ENCODE results near the gene LRRC4C.
A peak's percentile ranks its signal among the peaks of the same experiment; 100 is the strongest.

The LRRC4C gene

GRCh38 chr11:41459465-41460401, at the start of gene LRRC4C:
Gene LRRC4C, minus strand, starts transcription at chr11:41459652.
- DNase-seq (ENCODE audit: low spot score), result no peak

DNA sequence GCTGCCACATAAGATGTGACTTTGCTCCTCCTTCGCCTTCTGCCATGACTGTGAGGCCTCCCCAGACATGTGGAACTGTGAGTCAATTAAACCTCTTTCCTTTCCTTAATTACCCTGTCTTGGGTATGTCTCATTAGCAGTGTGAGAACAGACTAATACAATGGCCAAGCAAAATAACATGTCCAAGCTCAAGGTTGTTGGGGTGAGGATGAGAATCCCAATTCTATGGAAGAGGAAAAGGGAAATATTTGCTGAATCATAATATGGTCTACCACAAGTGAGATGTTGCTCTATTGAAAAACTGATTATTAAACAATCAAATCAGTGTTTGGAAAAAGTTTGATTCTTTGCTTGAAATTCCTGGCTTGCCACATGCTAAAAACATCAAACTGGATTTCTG, 48.7 kb upstream of the LRRC4C start:
- DNase-seq (ENCODE audit: low spot score), result no peak

DNA sequence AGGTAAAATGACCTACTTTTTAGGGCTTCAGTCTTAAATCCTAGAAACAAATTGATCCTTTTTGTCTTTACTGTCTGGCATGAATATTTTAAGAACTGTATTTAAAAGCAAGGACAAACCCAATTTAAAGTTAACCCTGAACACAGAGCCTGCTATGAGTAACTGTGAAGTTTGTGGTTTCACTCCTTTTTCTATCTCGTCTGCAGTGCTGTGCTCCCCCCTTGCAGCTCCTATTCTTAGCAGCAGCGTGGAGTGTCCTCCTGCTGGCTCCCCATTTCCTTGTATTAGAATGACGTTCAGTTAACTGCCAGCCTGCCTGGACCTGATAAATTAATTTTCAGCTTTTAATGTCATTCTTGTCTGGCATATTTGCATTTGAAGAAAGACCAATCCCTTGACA, 40.0 kb upstream of the LRRC4C start:
- no peak for DNase-seq (ENCODE audit: low spot score)

GRCh38 chr11:41498726-41499125, 39.3 kb upstream of the LRRC4C start:
- DNase-seq (ENCODE audit: low spot score), result no peak

GRCh38 chr11:41497974-41498373, 38.5 kb upstream of the LRRC4C start:
- no peak for DNase-seq (ENCODE audit: low spot score)

- DNase-seq (ENCODE audit: low spot score), result no peak
Measured at GRCh38 chr11:41494716-41495115, 35.3 kb upstream of the LRRC4C start.

DNA sequence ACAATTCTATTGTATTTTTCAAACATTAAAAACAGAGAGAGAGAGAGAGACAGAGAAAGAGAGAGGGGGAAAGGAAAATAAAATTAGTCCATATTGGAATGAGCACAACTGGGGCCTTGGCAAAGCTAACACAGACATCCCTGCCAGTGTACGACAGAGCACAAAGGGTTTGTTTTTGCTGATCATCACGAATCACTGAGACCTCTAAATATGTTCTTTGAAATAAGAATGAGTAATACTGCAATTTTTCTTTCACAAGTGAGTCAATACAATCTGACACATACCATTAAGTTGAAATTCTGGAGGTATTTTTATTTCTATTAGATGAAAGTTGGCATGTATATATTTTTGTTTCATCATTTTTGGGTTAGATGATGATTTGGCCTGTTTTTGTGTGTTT, 27.0 kb upstream of the LRRC4C start:
- no peak for DNase-seq (ENCODE audit: low spot score)

GRCh38 chr11:41483956-41484355, 24.5 kb upstream of the LRRC4C start:
- DNase-seq (ENCODE audit: low spot score), result no peak

DNA sequence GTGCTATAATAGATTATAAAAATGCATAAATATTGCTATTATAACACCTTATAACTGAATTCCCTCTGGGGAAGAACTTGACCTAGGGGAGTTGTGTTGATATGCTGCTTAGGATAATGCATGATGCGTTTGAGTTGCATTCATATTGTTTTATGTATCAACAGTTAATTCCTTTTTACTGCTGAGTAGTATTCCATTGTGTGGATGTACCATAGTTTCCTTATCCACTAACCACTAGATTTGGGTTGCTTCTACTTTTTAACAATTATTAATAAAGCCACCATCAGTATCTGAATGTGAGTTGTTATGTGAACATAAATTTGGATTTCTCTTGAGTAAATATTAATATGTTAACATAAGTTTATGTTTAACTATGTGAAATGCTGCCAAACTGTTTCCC, 19.7 kb upstream of the LRRC4C start:
- no peak for DNase-seq (ENCODE audit: low spot score)

DNA sequence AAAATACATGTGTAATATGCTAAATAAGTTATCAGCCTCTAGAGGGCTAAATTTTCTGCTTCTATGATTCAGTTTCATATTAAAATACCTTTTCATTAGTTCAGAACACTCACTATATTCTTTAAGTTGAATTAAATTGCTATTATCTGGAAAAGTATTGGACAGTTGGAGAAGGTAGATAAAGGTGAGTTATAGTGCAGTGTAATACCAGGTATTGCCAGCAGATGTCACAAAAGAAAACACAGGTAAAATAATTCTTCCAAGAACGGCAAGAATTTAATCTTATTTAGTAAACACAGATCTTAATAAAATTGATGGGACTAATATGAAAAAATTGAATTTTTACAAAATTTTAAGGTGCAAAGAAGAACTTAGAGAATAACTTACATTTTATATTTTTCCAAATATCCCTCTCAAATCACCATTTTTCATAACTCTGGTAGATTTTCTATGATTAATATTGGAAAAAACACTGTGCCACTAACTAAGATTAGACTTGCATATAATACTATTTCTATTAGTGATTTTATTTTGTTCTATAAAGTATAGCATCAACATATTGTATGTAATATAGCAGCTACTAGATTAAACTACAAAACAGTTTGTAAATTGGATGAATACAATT, 1.7 kb upstream of the LRRC4C start:
- peak; percentile 6 for DNase-seq (ENCODE audit: low spot score)

DNA sequence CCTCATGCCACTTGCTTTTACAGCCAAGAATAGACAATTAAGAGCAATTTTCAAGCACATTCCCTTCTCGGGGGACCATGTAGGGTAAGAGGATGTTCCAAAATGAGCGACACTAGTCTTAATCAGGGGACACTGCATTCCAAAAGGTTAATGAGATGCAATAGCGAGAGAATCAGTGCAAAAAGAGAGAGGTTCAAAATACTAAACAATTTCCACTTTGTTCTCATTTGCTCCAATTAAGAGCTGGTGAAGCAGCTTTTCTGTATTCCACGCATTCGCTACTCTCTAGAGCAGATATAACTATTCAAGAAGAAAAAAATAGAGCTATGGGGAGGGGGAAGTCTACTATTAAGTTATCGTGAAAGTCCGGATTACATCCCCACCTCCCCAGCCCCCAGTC, 811 bp downstream of the LRRC4C start:
- DNase-seq (ENCODE audit: low spot score), result no peak

GRCh38 chr11:41458154-41458553, 1.3 kb downstream of the LRRC4C start:
- no peak for DNase-seq (ENCODE audit: low spot score)

- no peak for DNase-seq (ENCODE audit: low spot score)
Measured at GRCh38 chr11:41457216-41458014, 2.0 kb downstream of the LRRC4C start.

DNA sequence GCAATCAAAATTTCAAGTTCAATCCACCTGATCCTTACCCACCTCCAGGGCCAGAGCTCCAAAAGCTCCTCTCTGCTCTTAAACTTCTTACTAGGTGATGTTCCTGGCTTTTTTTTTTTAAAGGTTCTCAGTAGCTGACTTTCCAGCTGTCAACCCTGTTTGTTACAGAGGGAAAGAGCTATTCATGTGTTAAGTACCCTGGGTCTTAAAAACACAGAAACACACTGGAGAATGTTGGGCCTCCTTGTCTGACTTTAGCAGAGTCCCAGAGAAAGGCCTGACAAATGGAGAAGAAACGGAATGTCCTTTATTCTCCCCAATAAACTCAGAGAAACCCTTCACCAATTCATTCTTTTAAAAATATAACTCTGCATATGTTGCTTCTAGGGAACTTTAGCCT, 3.2 kb downstream of the LRRC4C start:
- no peak for DNase-seq (ENCODE audit: low spot score)

GRCh38 chr11:41451011-41451410, 8.4 kb downstream of the LRRC4C start:
- no peak for DNase-seq (ENCODE audit: low spot score)

GRCh38 chr11:41449483-41450050, 9.9 kb downstream of the LRRC4C start:
- DNase-seq (ENCODE audit: low spot score), result no peak

GRCh38 chr11:41446566-41446965, 12.9 kb downstream of the LRRC4C start:
- no peak for DNase-seq (ENCODE audit: low spot score)

GRCh38 chr11:41446107-41446506, 13.3 kb downstream of the LRRC4C start:
- no peak for DNase-seq (ENCODE audit: low spot score)

- no peak for DNase-seq (ENCODE audit: low spot score)
Measured at GRCh38 chr11:41437006-41437490, 22.4 kb downstream of the LRRC4C start.

GRCh38 chr11:41435531-41435930, 23.9 kb downstream of the LRRC4C start:
- DNase-seq (ENCODE audit: low spot score), result no peak

- no peak for DNase-seq (ENCODE audit: low spot score)
Measured at GRCh38 chr11:41431784-41432183, 27.7 kb downstream of the LRRC4C start.

DNA sequence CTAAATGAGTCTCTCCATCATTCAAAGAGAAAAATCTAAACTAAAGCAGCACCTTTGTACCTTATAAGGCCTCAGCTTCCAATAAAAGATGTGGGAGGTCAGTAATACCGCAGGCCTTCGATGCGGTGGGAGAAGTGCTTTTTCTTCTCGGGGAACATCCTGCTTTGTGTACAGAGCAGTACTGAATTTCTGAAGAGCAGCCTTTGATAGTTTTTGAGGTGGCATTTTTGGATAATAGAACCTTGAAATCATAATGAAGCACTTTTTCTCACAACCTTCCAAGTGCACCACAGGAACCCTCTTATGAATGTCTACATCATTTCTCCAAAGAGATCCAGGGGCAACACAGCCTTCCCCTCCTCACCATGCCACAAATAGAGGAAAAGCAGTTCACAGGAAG, 39.6 kb downstream of the LRRC4C start:
- no peak for DNase-seq (ENCODE audit: low spot score)
